HCT116 (cell line): ENCODE results near the gene ECSCR.

Experiments
- CBX3 ChIP-seq: IDR thresholded peaks from 2 replicates; pipeline ENCODE4 v1.6.1; 2012; ENCODE audit warnings: low read depth
- CTCF ChIP-seq, 3 experiments: fragments of 200-600 bp in 1 of 3; sonication (generic) in 1 of 3; IDR thresholded peaks in 2 of 3; conservative IDR thresholded peaks in 1 of 3; 2 replicates each; pipeline ENCODE4 v1.5.1; 2012 to 2017; ENCODE audit warnings: low read depth in 2 of 3, low read length in 2 of 3, antibody characterized with exemption in 1 of 3, borderline replicate concordance in 1 of 3, control low read depth in 1 of 3, mild to moderate bottlenecking in 1 of 3, mixed read lengths in 1 of 3, mixed run types in 1 of 3, moderate library complexity in 1 of 3; ENCODE audit not compliant: insufficient read depth in 1 of 3
- EGR1 ChIP-seq: IDR thresholded peaks from 2 replicates; pipeline ENCODE4 v1.6.1; 2012; ENCODE audit warnings: low read depth
- EZH2 ChIP-seq: fragments of 200-600 bp; sonication (generic); IDR thresholded peaks from 2 replicates; pipeline ENCODE4 v1.6.1; 2017; ENCODE audit warnings: antibody characterized with exemption, mixed run types
- JUND ChIP-seq: IDR thresholded peaks from 2 replicates; pipeline ENCODE4 v1.6.1; 2012
- POLR2A ChIP-seq: IDR thresholded peaks from 2 replicates; pipeline ENCODE4 v1.7.0; 2011; ENCODE audit warnings: borderline replicate concordance; ENCODE audit not compliant: insufficient read depth, insufficient read length; ENCODE audit errors: extremely low read depth
- POLR2AphosphoS5 ChIP-seq: IDR thresholded peaks from 2 replicates; pipeline ENCODE4 v1.6.1; 2011; ENCODE audit warnings: mild to moderate bottlenecking, low read depth, low read length, moderate library complexity
- SIN3A ChIP-seq: IDR thresholded peaks from 2 replicates; pipeline ENCODE4 v1.6.1; 2012; ENCODE audit warnings: low read depth
- SRF ChIP-seq: IDR thresholded peaks from 2 replicates; pipeline ENCODE4 v1.6.1; 2012; ENCODE audit warnings: low read depth
- TCF7L2 ChIP-seq: IDR thresholded peaks from 2 replicates; pipeline ENCODE4 v1.7.0; 2011; ENCODE audit warnings: borderline replicate concordance, inconsistent platforms; ENCODE audit not compliant: insufficient read depth, insufficient read length; ENCODE audit errors: extremely low read depth
- ZNF274 ChIP-seq: fragments of 200-500 bp; sonication (Bioruptor generic); IDR thresholded peaks from 2 replicates; pipeline ENCODE4 v1.6.1; 2014; ENCODE audit warnings: mild to moderate bottlenecking, low read depth, low read length, inconsistent platforms

- TF ChIP-seq POLR2AphosphoS5 (no peak), CTCF (IDR thresholded peaks at IDR 0.05 in 2 of 3, conservative IDR thresholded peaks at IDR 0.05 in 1 of 3; ENCODE audit: borderline replicate concordance in 1 of 3, insufficient read depth in 1 of 3, low read depth in 2 of 3, low read length in 2 of 3) (no peak), SIN3A (no peak), POLR2A (no peak), EZH2 (no peak), TCF7L2 (no peak), JUND (no peak), ZNF274 (no peak), SRF (no peak), CBX3 (no peak), EGR1 (no peak)
Measured at GRCh38 chr5:139501381-139501780, 38.8 kb upstream of the ECSCR start.
